ENCODE data around the gene ZNF862. TPM values are rescaled to one million over a fixed set of nuclear protein-coding genes. Genes with fewer than 3 reads are reported as not detected.

ZNF862 gene
- total and polyA plus RNA-seq, 7 donors, result 0.92 to 23.8 (median 12.5) TPM

DNA sequence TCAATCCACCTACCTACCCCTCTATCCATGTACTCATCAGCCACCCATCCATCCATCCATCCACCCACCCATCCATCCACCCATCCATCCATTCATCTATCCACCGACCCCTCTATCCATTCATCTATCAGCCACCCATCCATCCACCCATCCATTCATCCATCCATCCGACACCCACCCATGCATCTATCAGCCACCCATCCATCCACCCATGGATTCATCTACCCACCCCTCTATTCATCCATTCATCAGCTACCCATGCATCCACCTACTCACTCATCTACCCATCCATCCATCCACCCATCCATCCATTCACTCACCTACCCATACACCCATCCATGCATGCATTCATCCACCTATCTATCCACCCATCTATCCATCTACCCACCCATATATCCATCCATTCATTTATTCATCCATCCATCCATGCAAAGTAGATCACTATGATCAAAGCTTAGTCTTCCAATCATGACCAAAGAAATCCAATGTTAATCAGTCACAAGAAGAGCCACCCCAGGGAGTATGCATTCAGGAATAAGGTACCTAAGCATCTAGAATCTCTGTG, 37.1 kb upstream of the ZNF862 start:
- DNase-seq, result no peak
- Histone ChIP-seq H3K36me3 (no peaks in the 10 kb centered on the region), H3K27ac (no peak overlapping the region), H3K4me1 (no peaks in the 10 kb centered on the region), H3K4me3 (no peak overlapping the region), H3K9me3 (no peaks in the 10 kb centered on the region), H3K27me3 (no peaks in the 10 kb centered on the region)
- TF ChIP-seq POLR2A (IDR thresholded peaks at IDR 0.05) (no peak), POLR2AphosphoS5 (IDR thresholded peaks at IDR 0.05) (no peak), EP300 (IDR thresholded peaks at IDR 0.05) (no peak)
- TF ChIP-seq, protein P1, sequence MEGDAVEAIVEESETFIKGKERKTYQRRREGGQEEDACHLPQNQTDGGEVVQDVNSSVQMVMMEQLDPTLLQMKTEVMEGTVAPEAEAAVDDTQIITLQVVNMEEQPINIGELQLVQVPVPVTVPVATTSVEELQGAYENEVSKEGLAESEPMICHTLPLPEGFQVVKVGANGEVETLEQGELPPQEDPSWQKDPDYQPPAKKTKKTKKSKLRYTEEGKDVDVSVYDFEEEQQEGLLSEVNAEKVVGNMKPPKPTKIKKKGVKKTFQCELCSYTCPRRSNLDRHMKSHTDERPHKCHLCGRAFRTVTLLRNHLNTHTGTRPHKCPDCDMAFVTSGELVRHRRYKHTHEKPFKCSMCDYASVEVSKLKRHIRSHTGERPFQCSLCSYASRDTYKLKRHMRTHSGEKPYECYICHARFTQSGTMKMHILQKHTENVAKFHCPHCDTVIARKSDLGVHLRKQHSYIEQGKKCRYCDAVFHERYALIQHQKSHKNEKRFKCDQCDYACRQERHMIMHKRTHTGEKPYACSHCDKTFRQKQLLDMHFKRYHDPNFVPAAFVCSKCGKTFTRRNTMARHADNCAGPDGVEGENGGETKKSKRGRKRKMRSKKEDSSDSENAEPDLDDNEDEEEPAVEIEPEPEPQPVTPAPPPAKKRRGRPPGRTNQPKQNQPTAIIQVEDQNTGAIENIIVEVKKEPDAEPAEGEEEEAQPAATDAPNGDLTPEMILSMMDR (IDR thresholded peaks at IDR 0.05), result no peak
- intact Hi-C loops (cut with DNase I), result no loop called here
- WGBS, 2 donors, result 97 to 98% methylated on average over 2 of the region's 2 CpGs

DNA sequence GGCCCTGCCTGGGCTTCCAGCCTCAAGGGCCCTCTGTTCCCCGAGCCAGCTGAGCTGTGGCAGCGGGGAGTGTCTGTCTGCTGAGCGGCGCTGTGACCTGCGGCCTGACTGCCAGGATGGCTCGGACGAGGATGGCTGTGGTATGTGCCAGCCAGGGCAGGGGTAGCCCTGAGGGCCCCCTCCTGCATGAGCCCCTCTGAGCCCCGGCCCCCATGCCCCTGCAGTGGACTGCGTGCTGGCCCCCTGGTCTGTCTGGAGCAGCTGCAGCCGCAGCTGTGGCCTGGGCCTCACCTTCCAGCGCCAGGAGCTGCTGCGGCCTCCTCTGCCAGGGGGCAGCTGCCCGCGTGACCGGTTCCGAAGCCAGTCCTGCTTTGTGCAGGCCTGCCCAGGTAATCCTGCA, 36.4 kb upstream of the ZNF862 start:
- no peak for DNase-seq
- Histone ChIP-seq H3K36me3 (no peaks in the 10 kb centered on the region), H3K4me3 (no peak overlapping the region), H3K9me3 (no peaks in the 10 kb centered on the region), H3K4me1 (no peaks in the 10 kb centered on the region), H3K27me3 (no peaks in the 10 kb centered on the region), H3K27ac (no peak overlapping the region)
- 86 to 93% methylated on average over 16 of the region's 16 CpGs for WGBS, 2 donors
- TF ChIP-seq, protein P1 (IDR thresholded peaks at IDR 0.05), result no peak
- intact Hi-C loops (cut with DNase I), result no loop called here

- WGBS, 2 donors, result 92 to 93% methylated on average over 12 of the region's 12 CpGs
- intact Hi-C loops (cut with DNase I), result no loop called here
- no peak for DNase-seq
Measured at GRCh38 chr7:149802966-149803365, 35.2 kb upstream of the ZNF862 start.

GRCh38 chr7:149803551-149804074, 34.6 kb upstream of the ZNF862 start:
- 76 to 81% methylated on average over 17 of the region's 17 CpGs for WGBS, 2 donors
- TF ChIP-seq, protein P1 (IDR thresholded peaks at IDR 0.05), result no peak
- TF ChIP-seq POLR2A (IDR thresholded peaks at IDR 0.05), result no peak
- no peak for TF ChIP-seq POLR2AphosphoS5 (IDR thresholded peaks at IDR 0.05)
- TF ChIP-seq EP300 (IDR thresholded peaks at IDR 0.05), result no peak
- H3K9me3 ChIP-seq, result no peaks in the 10 kb centered on the region
- H3K4me1 ChIP-seq, result no peaks in the 10 kb centered on the region
- intact Hi-C loops (cut with DNase I), result no loop called here
- no peak overlapping the region for H3K27ac ChIP-seq
- no peaks in the 10 kb centered on the region for H3K27me3 ChIP-seq
- no peak overlapping the region for H3K4me3 ChIP-seq
- no peak for DNase-seq
- no peaks in the 10 kb centered on the region for H3K36me3 ChIP-seq

More at GRCh38 chr7:149802966-149803365, 35.2 kb upstream of the ZNF862 start:
- H3K4me3 ChIP-seq, result no peak overlapping the region
- TF ChIP-seq, protein P1 (IDR thresholded peaks at IDR 0.05), result no peak
- TF ChIP-seq POLR2A (IDR thresholded peaks at IDR 0.05) (no peak), EP300 (IDR thresholded peaks at IDR 0.05) (no peak), POLR2AphosphoS5 (IDR thresholded peaks at IDR 0.05) (no peak)
- H3K36me3 ChIP-seq, result no peaks in the 10 kb centered on the region
- no peak overlapping the region for H3K27ac ChIP-seq
- no peaks in the 10 kb centered on the region for H3K4me1 ChIP-seq
- no peaks in the 10 kb centered on the region for H3K27me3 ChIP-seq
- H3K9me3 ChIP-seq, result no peaks in the 10 kb centered on the region

- H3K36me3 ChIP-seq, result no peaks in the 10 kb centered on the region
- intact Hi-C loops (cut with DNase I), result no loop called here
- DNase-seq, result no peak
- no peaks in the 10 kb centered on the region for H3K9me3 ChIP-seq
- no peaks in the 10 kb centered on the region for H3K4me1 ChIP-seq
- H3K27me3 ChIP-seq, result no peaks in the 10 kb centered on the region
- H3K4me3 ChIP-seq, result no peak overlapping the region
- 60 to 82% methylated on average over 9 of the region's 9 CpGs for WGBS, 2 donors
- H3K27ac ChIP-seq, result no peak overlapping the region
- TF ChIP-seq POLR2AphosphoS5 (IDR thresholded peaks at IDR 0.05) (no peak), EP300 (IDR thresholded peaks at IDR 0.05) (no peak), POLR2A (IDR thresholded peaks at IDR 0.05) (no peak)
- TF ChIP-seq, protein P1 (IDR thresholded peaks at IDR 0.05), result no peak
Measured at GRCh38 chr7:149804106-149804505, 34.1 kb upstream of the ZNF862 start.
